Lower leg skin (tissue), 3 donors: ENCODE measurements around the gene ZBED3.

Experiments
- CTCF ChIP-seq, 3 donors: fragments of 450-650 bp; IDR thresholded peaks; one replicate each; pipeline ENCODE4 v1.5.1; 2016; ENCODE audit warnings: antibody characterized with exemption in 3 of 3, mild to moderate bottlenecking in 3 of 3, moderate library complexity in 2 of 3
- POLR2A ChIP-seq, 2 donors: fragments of 450-650 bp; IDR thresholded peaks; one replicate each; pipeline ENCODE4 v1.6.1; 2016 to 2017; ENCODE audit warnings: antibody characterized with exemption in 2 of 2, mild to moderate bottlenecking in 1 of 2, moderate library complexity in 1 of 2

- TF ChIP-seq POLR2A (IDR thresholded peaks at IDR 0.05), result no peak
- no peak for TF ChIP-seq CTCF (IDR thresholded peaks at IDR 0.05)
These were observed 13.4 kb downstream of the ZBED3 start for GRCh38 chr5:77073667-77074066.
